H1 (cell line): Measurements from ENCODE around the gene NEDD4L.

Source experiments
- KDM5A ChIP-seq: fragments of 200-600 bp; IDR thresholded peaks from 2 replicates; pipeline ENCODE4 v1.7.1; 2012; ENCODE audit warnings: mild to moderate bottlenecking, low read length, inconsistent platforms, mixed read lengths
- MAFK ChIP-seq: IDR thresholded peaks from 2 replicates; pipeline ENCODE4 v1.6.1; 2012; ENCODE audit warnings: low read depth, mild to moderate bottlenecking, improper control_type of control experiment, low read length

DNA sequence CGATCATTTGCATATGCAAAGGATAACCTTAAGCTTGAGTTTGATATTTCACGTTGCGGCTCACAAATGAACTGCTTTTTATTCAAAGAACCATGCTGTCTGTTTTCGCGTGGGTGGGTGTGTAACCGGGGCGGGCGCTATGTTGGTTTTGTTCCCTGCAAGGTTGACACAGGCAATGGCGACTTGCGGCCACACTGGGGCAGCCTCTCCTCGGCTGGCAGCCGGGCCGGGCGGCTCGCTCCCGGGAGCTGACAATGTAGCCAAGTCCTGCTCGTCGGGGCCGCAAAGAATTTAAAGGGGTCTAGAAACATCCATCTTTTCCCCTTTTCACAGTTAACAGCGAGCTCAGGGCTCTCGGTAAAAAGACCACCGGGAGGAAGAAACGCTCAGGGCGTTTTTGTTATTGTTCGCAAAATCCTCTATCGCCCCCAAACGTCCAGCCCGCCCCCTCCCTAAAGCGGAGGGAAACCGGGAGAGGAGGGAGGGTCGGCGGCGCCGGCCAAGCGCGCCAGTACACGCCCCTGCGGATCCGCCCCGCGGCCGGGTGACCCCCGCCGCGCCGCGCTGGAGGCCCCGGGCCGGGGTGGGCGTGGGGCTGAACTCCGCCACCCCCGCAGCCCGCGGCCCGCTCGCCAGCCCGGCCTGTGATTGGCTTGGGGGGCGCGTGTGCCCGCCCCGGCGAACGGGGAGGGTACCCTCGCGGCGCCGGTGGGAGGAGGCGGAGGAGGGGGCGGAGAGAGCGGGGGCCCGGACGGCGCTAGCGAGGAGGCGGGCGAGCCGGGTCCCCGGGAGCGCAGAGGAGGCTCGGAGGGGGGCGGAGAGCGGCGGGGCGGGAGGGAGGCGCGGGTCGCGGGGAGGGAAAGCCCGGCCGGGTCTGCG, at the start of gene NEDD4L:
- no peak for TF ChIP-seq KDM5A
- TF ChIP-seq MAFK, result no peak; the same call in 1 of the 2 replicates
